ENCODE data around the gene MEGF6. TPM values are rescaled to one million over a fixed set of nuclear protein-coding genes. Genes with fewer than 3 reads are reported as not detected.

MEGF6 gene
- total RNA-seq, 1 experiment from 2014 or later = 21.3 TPM

DNA sequence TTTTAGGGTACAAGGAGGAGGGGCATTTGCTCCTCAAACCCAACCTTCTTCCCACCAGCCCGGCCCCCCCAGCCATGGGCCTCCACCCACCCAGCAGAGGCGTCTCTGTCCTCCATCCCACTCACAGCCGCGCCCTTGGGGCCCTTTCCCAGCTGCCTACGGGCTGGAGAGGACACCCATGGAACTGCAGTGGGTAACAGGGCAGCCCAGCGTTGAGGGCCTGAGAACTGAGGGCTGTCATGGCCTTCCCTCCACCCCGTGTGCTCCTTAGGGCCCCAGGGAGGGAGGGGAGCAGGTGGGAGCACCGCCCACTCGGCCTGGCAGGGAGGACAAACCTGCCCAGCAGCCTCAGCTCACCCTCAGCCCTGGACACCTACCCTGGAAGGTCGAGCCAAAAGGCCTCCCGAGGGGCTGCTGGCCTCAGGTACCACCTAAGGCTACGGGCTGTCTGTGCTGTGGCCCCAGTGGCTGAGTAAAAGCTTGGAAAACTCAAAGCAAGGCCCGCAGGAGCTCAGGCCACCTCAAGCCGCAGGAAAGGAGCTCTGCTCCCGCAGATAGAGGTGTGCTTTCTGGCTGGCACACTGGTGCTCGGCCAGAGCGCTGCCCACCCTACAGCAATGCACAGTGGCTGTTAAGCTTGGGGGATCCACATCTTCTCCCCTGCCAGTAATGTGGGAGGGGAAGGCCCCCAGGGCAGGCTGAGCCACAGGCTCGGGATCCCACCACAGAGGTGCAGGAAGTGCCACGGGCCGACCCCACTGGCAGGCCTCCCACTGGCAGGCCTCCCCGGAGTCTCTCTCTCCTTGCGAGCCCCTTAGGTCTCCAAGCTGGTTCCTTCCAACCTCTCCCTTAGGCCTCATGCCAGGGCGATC lies 159.1 kb downstream of the MEGF6 start:
- Histone ChIP-seq H2AFZ (ENCODE audit: low read length) (no peak overlapping the region), H2BK120ac (ENCODE audit: low read depth, low read length, poor library complexity, severe bottlenecking) (no peak overlapping the region)
- H3K36me3 Mint-ChIP-seq (ENCODE audit: insufficient read depth in 1 of 3, low read depth in 3 of 3) = peaks cover 0 to 3% (median 2%) of the 10 kb centered on the region in 3 experiments; a peak in 2 of 7 replicates

More for the DNA sequence above, 159.1 kb downstream of the MEGF6 start:
- Mint-ChIP-seq H3K9me3 (peaks cover 0 to 4% of the 10 kb centered on the region in 2 experiments; a peak in 2 of 5 replicates), H3K27ac (no peak overlapping the region), H3K4me1 (peaks cover 7 to 12% of the 10 kb centered on the region in 2 experiments; a peak in 3 of 4 replicates), H3K27me3 (ENCODE audit: low read depth) (peaks cover 13% of the 10 kb centered on the region), H3K4me3 (no peak overlapping the region; a peak in 1 of 5 replicates)
- no peak overlapping the region for H3K56ac ChIP-seq (ENCODE audit: insufficient read length, low read depth, low read length)
- no peak overlapping the region for H2AK5ac ChIP-seq (ENCODE audit: insufficient read length, low read length)
- H4K91ac ChIP-seq (ENCODE audit: insufficient read length, low read depth, low read length) = no peak overlapping the region
- no peak overlapping the region for H2BK15ac ChIP-seq (ENCODE audit: low read depth, low read length)
- no peaks in the 10 kb centered on the region for H3K4me1 ChIP-seq (ENCODE audit: insufficient read depth, low read length)
- H3T11ph ChIP-seq (ENCODE audit: low read length) = no peak overlapping the region
- no peaks in the 10 kb centered on the region; the same call in 1 of the 2 replicates for H3K79me2 ChIP-seq (ENCODE audit: insufficient read depth, low read length)
- H3K79me1 ChIP-seq (ENCODE audit: insufficient read depth, low read depth, low read length, poor library complexity, severe bottlenecking) = peaks cover 7% of the 10 kb centered on the region
- no peak overlapping the region for H3K18ac ChIP-seq (ENCODE audit: insufficient read length, low read depth, low read length)
- H2BK12ac ChIP-seq (ENCODE audit: insufficient read length, low read depth, low read length) = no peak overlapping the region
- H4K20me1 ChIP-seq (ENCODE audit: control insufficient read depth, insufficient read depth, insufficient read length) = no peaks in the 10 kb centered on the region
- no peak overlapping the region for H3K14ac ChIP-seq (ENCODE audit: insufficient read depth, low read length)
- no peak overlapping the region for H3K23ac ChIP-seq (ENCODE audit: insufficient read length, low read depth, low read length)
- no peaks in the 10 kb centered on the region for H3K27me3 ChIP-seq (ENCODE audit: insufficient read depth, low read length)
- no peak overlapping the region for H3K4me2 ChIP-seq (ENCODE audit: insufficient read depth, insufficient read length, low read length)
- no peak overlapping the region for H3K9ac ChIP-seq (ENCODE audit: extremely low read depth, insufficient read length, low read length)
- no peak overlapping the region for H2BK5ac ChIP-seq (ENCODE audit: insufficient read length, low read length)
- no CpG with 5 or more reads among the region's 23 CpGs for WGBS (ENCODE audit: extremely low coverage, insufficient read length, low lambda C conversion rate)
- no peak overlapping the region for H4K8ac ChIP-seq (replicated peaks; ENCODE audit: insufficient read length, low read depth, low read length)
- DNase-seq = no peak
- no peak overlapping the region for H3K27ac ChIP-seq (ENCODE audit: insufficient read length, low read depth, low read length)
- no peak overlapping the region for H3K4ac ChIP-seq (ENCODE audit: low read depth, low read length)
- no peak overlapping the region for H2BK20ac ChIP-seq (ENCODE audit: low read depth, low read length, poor library complexity, severe bottlenecking)
- TF ChIP-seq, protein P1, sequence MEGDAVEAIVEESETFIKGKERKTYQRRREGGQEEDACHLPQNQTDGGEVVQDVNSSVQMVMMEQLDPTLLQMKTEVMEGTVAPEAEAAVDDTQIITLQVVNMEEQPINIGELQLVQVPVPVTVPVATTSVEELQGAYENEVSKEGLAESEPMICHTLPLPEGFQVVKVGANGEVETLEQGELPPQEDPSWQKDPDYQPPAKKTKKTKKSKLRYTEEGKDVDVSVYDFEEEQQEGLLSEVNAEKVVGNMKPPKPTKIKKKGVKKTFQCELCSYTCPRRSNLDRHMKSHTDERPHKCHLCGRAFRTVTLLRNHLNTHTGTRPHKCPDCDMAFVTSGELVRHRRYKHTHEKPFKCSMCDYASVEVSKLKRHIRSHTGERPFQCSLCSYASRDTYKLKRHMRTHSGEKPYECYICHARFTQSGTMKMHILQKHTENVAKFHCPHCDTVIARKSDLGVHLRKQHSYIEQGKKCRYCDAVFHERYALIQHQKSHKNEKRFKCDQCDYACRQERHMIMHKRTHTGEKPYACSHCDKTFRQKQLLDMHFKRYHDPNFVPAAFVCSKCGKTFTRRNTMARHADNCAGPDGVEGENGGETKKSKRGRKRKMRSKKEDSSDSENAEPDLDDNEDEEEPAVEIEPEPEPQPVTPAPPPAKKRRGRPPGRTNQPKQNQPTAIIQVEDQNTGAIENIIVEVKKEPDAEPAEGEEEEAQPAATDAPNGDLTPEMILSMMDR (conservative IDR thresholded peaks at IDR 0.05) = no peak
- H3K23me2 ChIP-seq (ENCODE audit: insufficient read length, low read depth, low read length, poor library complexity, severe bottlenecking) = peaks cover 3% of the 10 kb centered on the region
- H3K9me3 ChIP-seq (ENCODE audit: control insufficient read depth, low read depth, low read length) = no peaks in the 10 kb centered on the region
- H4K5ac ChIP-seq (ENCODE audit: insufficient read length, low read depth, low read length) = no peak overlapping the region
